DND-41 (cell line): ENCODE measurements around the gene GRIN1.

Experiments used
- CTCF ChIP-seq: IDR thresholded peaks from 2 replicates; pipeline ENCODE4 v1.5.1; 2012; ENCODE audit warnings: borderline replicate concordance, low read length, moderate library complexity, mild to moderate bottlenecking; ENCODE audit not compliant: poor library complexity, severe bottlenecking; ENCODE audit errors: extremely low read depth
- EZH2 ChIP-seq: IDR thresholded peaks from 3 replicates; pipeline ENCODE4 v1.6.1; 2012; ENCODE audit warnings: borderline replicate concordance, low read depth, mild to moderate bottlenecking, moderate library complexity, low read length, inconsistent platforms; ENCODE audit not compliant: severe bottlenecking

- TF ChIP-seq CTCF (no peak), EZH2 (no peak)
Measured at GRCh38 chr9:137149363-137149762, 10.4 kb downstream of the GRIN1 start.
